HCT116 (cell line): Measurements from ENCODE around the gene TGFBR3L. TPM values are rescaled to one million over a fixed set of nuclear protein-coding genes. Genes with fewer than 3 reads are reported as not detected.
A peak's percentile ranks its signal among the peaks of the same experiment; 100 is the strongest.

Source experiments
- ATAC-seq: fragments of 200-7000 bp; cut with Tn5 transposase; 2 replicates; pipeline ENCODE4 v1.9.1; 2020; ENCODE audit warnings: mild to moderate bottlenecking, moderate library complexity
- BruUV-seq: library from RNA; stranded (reverse); fragments of 400-500 nt; replicated peaks from 2 replicates; lab custom pipeline; 2021; lab: Mats Ljungman, UMichigan
- CTCF ChIA-PET: fragments of 300-600 bp; sonication (Branson Sonifier 250); formaldehyde crosslinking; loops from one replicate; lab custom pipeline; 2021; ENCODE audit warnings: antibody characterized with exemption; lab: Charles Lee
- POLR2A ChIA-PET: fragments of 300-600, 350-600 bp; sonication (Branson Sonifier 250); formaldehyde crosslinking; loops from one replicate; lab custom pipeline; 2021; ENCODE audit warnings: antibody characterized with exemption; lab: Charles Lee
- RAD21 ChIA-PET, 2 experiments: fragments of 300-600 bp; sonication (Branson Sonifier 250); formaldehyde crosslinking; loops; one replicate each; lab custom pipeline; 2023; ENCODE audit warnings: low total read pairs in 2 of 2; ENCODE audit not compliant: uncharacterized antibody in 2 of 2, unreplicated experiment in 2 of 2, low non-redundant PET in 1 of 2; lab: Charles Lee
- DNase-seq: peaks from one replicate; pipeline ENCODE4 v3.0.0-alpha.2; 2010; ENCODE audit warnings: low read depth, low spot score
- H2AFZ ChIP-seq: fragments of 200-600 bp; shearing (Covaris generic), sonication (generic); 2 replicates; pipeline ENCODE4 v1.6.1; 2017; ENCODE audit warnings: low read depth, mixed run types, mixed read lengths, antibody characterized with exemption, low read length; ENCODE audit not compliant: poor library complexity, severe bottlenecking
- H3K27ac ChIP-seq: 2 replicates; pipeline ENCODE4 v1.5.1; 2012; ENCODE audit warnings: low read depth, low read length
- H3K27me3 ChIP-seq: fragments of 200-600 bp; sonication (generic); 2 replicates; pipeline ENCODE4 v1.6.1; 2016; ENCODE audit warnings: mixed run types, low read length, mixed read lengths; ENCODE audit not compliant: insufficient read depth
- H3K36me3 ChIP-seq, 2 experiments: fragments of 200-500 bp in 1 of 2; fragments of 200-600 bp in 1 of 2; sonication (Bioruptor generic) in 1 of 2; sonication (generic) in 1 of 2; 2 replicates each; pipeline versions ENCODE4 v1.5.1 to v1.6.1; 2014 to 2016; ENCODE audit warnings: low read length in 2 of 2, inconsistent platforms in 1 of 2, mixed read lengths in 1 of 2, mixed run types in 1 of 2; ENCODE audit not compliant: insufficient read depth in 2 of 2, control insufficient read depth in 1 of 2
- H3K4me1 ChIP-seq, 2 experiments: fragments of 200-600 bp in 1 of 2; sonication (generic) in 1 of 2; 2 replicates each; pipeline versions ENCODE4 v1.5.1 to v1.6.1; 2012 to 2017; ENCODE audit warnings: low read length in 2 of 2, inconsistent platforms in 1 of 2, mild to moderate bottlenecking in 1 of 2, mixed read lengths in 1 of 2, mixed run types in 1 of 2, moderate library complexity in 1 of 2; ENCODE audit not compliant: insufficient read depth in 2 of 2, control insufficient read depth in 1 of 2
- H3K4me2 ChIP-seq: fragments of 200-600 bp; sonication (generic); 2 replicates; pipeline ENCODE4 v1.6.1; 2017; ENCODE audit warnings: mixed run types, low read length, mixed read lengths
- H3K4me3 ChIP-seq, 2 experiments: fragments of 200-600 bp in 1 of 2; sonication (generic) in 1 of 2; replicated peaks in 1 of 2; 2 replicates each; pipeline ENCODE4 v1.5.1; 2011 to 2016; ENCODE audit warnings: low read length in 2 of 2, control low read depth in 1 of 2, low read depth in 1 of 2, mild to moderate bottlenecking in 1 of 2, mixed read lengths in 1 of 2, mixed run types in 1 of 2
- H3K79me2 ChIP-seq: fragments of 200-600 bp; sonication (generic); 2 replicates; pipeline ENCODE4 v1.6.1; 2017; ENCODE audit warnings: mild to moderate bottlenecking, mixed run types, low read length, moderate library complexity, mixed read lengths; ENCODE audit not compliant: insufficient read depth
- H3K9ac ChIP-seq: fragments of 200-600 bp; sonication (generic); 2 replicates; pipeline ENCODE4 v1.6.1; 2016; ENCODE audit warnings: low read length, mixed read lengths
- H3K9me2 ChIP-seq: fragments of 200-600 bp; sonication (generic), shearing (Covaris generic); 2 replicates; pipeline ENCODE4 v1.6.1; 2017; ENCODE audit warnings: mixed run types, mild to moderate bottlenecking, moderate library complexity; ENCODE audit not compliant: insufficient read depth
- H3K9me3 ChIP-seq, 2 experiments: fragments of 200-500 bp in 1 of 2; fragments of 200-600 bp in 1 of 2; sonication (Bioruptor generic) in 1 of 2; sonication (generic) in 1 of 2; 2 replicates each; pipeline ENCODE4 v1.6.1; 2014 to 2017; ENCODE audit warnings: low read length in 2 of 2, mixed read lengths in 2 of 2, inconsistent platforms in 1 of 2, low read depth in 1 of 2, mild to moderate bottlenecking in 1 of 2, mixed run types in 1 of 2, moderate library complexity in 1 of 2; ENCODE audit not compliant: control insufficient read depth in 1 of 2, insufficient read depth in 1 of 2
- H4K20me1 ChIP-seq: fragments of 200-600 bp; sonication (generic), shearing (Covaris generic); 2 replicates; pipeline ENCODE4 v1.6.1; 2017; ENCODE audit warnings: mixed run types, mild to moderate bottlenecking, moderate library complexity; ENCODE audit not compliant: insufficient read depth
- CBX3 ChIP-seq: IDR thresholded peaks from 2 replicates; pipeline ENCODE4 v1.6.1; 2012; ENCODE audit warnings: low read depth
- CTCF ChIP-seq, 3 experiments: fragments of 200-600 bp in 1 of 3; sonication (generic) in 1 of 3; IDR thresholded peaks in 2 of 3; conservative IDR thresholded peaks in 1 of 3; 2 replicates each; pipeline ENCODE4 v1.5.1; 2012 to 2017; ENCODE audit warnings: low read depth in 2 of 3, low read length in 2 of 3, antibody characterized with exemption in 1 of 3, borderline replicate concordance in 1 of 3, control low read depth in 1 of 3, mild to moderate bottlenecking in 1 of 3, mixed read lengths in 1 of 3, mixed run types in 1 of 3, moderate library complexity in 1 of 3; ENCODE audit not compliant: insufficient read depth in 1 of 3
- FOSL1 ChIP-seq: IDR thresholded peaks from 2 replicates; pipeline ENCODE4 v1.6.1; 2012; ENCODE audit warnings: low read depth
- JUND ChIP-seq: IDR thresholded peaks from 2 replicates; pipeline ENCODE4 v1.6.1; 2012
- MAX ChIP-seq: IDR thresholded peaks from 2 replicates; pipeline ENCODE4 v1.6.1; 2012
- POLR2AphosphoS5 ChIP-seq: IDR thresholded peaks from 2 replicates; pipeline ENCODE4 v1.6.1; 2011; ENCODE audit warnings: mild to moderate bottlenecking, low read depth, low read length, moderate library complexity
- SIN3A ChIP-seq: IDR thresholded peaks from 2 replicates; pipeline ENCODE4 v1.6.1; 2012; ENCODE audit warnings: low read depth
- SRF ChIP-seq: IDR thresholded peaks from 2 replicates; pipeline ENCODE4 v1.6.1; 2012; ENCODE audit warnings: low read depth
- TCF7L2 ChIP-seq: IDR thresholded peaks from 2 replicates; pipeline ENCODE4 v1.7.0; 2011; ENCODE audit warnings: borderline replicate concordance, inconsistent platforms; ENCODE audit not compliant: insufficient read depth, insufficient read length; ENCODE audit errors: extremely low read depth
- intact Hi-C: fragments of 100-400 bp; cut with micrococcal nuclease; formaldehyde crosslinking; loops from 2 replicates; pipeline ENCODE4 v1.10.0; 2022
- total RNA-seq: library from RNA; stranded (reverse); gene quantifications from one replicate; pipeline ENCODE4 v1.2.1, GENCODE V29; 2021; ENCODE audit not compliant: unreplicated experiment

TGFBR3L gene
- total RNA-seq, 1 experiment from 2014 or later: 30.9 TPM

- peak overlapping the region; percentile 61 for H3K9ac ChIP-seq
- H3K27ac ChIP-seq: peak overlapping the region; percentile 86
- intact Hi-C loops: no loop called here
- no TSS peak for BruUV-seq
- ATAC-seq (peak; percentile 59), DNase-seq (peak; percentile 92)
- H2AFZ ChIP-seq: no peak overlapping the region
- TF ChIP-seq CBX3 (no peak), JUND (no peak), SIN3A (no peak), CTCF (IDR thresholded peaks at IDR 0.05 in 2 of 3, conservative IDR thresholded peaks at IDR 0.05 in 1 of 3; ENCODE audit: borderline replicate concordance in 1 of 3, insufficient read depth in 1 of 3, low read depth in 2 of 3, low read length in 2 of 3) (peak in 2 of 3 experiments; percentile 63 to 65; a peak in 4 of 6 replicates), MAX (peak; percentile 77; the same call in 1 of the 2 replicates), POLR2AphosphoS5 (peak; percentile 28), TCF7L2 (peak; percentile 21), FOSL1 (no peak), SRF (no peak)
- H3K4me2 ChIP-seq: peak overlapping the region; percentile 85
- peaks cover 26 to 67% of the 10 kb centered on the region in 2 experiments for H3K4me1 ChIP-seq
- no peaks in the 10 kb centered on the region for H3K36me3 ChIP-seq
- ChIA-PET CTCF (interaction anchor here (0.6 to 2.2 kb wide), 23 partner anchors 8 to 767 kb away, joined by 3 to 41 read pairs (median 7); partner anchors contain the start of genes LRRC8E, MAP2K7, SNAPC2 and TRAPPC5), RAD21 (interaction anchor here (0.6 to 1.8 kb wide), 6 partner anchors 14 to 301 kb away, joined by 3 to 7 read pairs (median 4); partner anchors contain the start of genes SNAPC2 (in 2 of the 2) and MAP2K7 (in 1 of the 2)), POLR2A (interaction anchor here (0.9 to 2.2 kb wide), 11 partner anchors 16 to 75 kb away, joined by 3 to 33 read pairs (median 3); partner anchors contain the start of genes LRRC8E, MAP2K7, SNAPC2 and TIMM44)
- H3K79me2 ChIP-seq: no peaks in the 10 kb centered on the region
- H3K9me3 ChIP-seq: no peaks in the 10 kb centered on the region
- H3K4me3 ChIP-seq: peak overlapping the region; percentile 46 to 58
- no peaks in the 10 kb centered on the region for H4K20me1 ChIP-seq
- H3K27me3 ChIP-seq: no peaks in the 10 kb centered on the region
- no peaks in the 10 kb centered on the region for H3K9me2 ChIP-seq
Measured at GRCh38 chr19:7868671-7869452, 45.8 kb upstream of the TGFBR3L start.
